Panc1 (cell line): Measurements from ENCODE around the gene KRTAP9-3.

Source experiments
- POLR2AphosphoS5 ChIP-seq: IDR thresholded peaks from 2 replicates; pipeline ENCODE4 v1.6.1; 2012; ENCODE audit warnings: mild to moderate bottlenecking, low read depth, low read length, moderate library complexity
- TF ChIP-seq, protein P1 (sequence below): fragments of 450-650 bp; IDR thresholded peaks from 2 replicates; pipeline ENCODE4 v1.5.1; 2017; ENCODE audit warnings: mild to moderate bottlenecking
- TF ChIP-seq, protein P2 (sequence below), 2 experiments: IDR thresholded peaks; 2 replicates each; pipeline ENCODE4 v1.6.1; 2011 to 2012; ENCODE audit warnings: low read depth in 2 of 2, control low read depth in 1 of 2, low read length in 1 of 2, mild to moderate bottlenecking in 1 of 2, moderate library complexity in 1 of 2; ENCODE audit not compliant: insufficient read depth in 1 of 2

DNA sequence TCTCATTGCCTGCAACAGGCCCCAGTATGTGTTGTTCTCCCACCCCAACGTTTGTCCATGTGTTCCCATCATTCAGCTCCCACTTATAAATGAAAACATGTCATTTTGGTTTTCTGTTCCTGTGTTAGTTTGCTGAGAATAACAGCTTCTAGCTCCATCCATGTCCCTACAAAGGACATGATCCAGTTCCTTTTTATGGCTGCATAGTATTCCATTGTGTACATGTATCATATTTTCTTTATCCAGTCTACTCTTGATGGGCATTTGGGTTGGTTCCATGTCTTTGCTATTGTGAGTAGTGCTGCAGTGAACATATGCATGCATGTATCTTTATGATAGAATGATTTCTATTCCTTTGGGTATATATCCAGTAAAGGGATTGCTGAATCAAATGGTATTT lies 16.6 kb upstream of the KRTAP9-3 start:
- TF ChIP-seq, protein P1, sequence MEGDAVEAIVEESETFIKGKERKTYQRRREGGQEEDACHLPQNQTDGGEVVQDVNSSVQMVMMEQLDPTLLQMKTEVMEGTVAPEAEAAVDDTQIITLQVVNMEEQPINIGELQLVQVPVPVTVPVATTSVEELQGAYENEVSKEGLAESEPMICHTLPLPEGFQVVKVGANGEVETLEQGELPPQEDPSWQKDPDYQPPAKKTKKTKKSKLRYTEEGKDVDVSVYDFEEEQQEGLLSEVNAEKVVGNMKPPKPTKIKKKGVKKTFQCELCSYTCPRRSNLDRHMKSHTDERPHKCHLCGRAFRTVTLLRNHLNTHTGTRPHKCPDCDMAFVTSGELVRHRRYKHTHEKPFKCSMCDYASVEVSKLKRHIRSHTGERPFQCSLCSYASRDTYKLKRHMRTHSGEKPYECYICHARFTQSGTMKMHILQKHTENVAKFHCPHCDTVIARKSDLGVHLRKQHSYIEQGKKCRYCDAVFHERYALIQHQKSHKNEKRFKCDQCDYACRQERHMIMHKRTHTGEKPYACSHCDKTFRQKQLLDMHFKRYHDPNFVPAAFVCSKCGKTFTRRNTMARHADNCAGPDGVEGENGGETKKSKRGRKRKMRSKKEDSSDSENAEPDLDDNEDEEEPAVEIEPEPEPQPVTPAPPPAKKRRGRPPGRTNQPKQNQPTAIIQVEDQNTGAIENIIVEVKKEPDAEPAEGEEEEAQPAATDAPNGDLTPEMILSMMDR = no peak
- no peak for TF ChIP-seq POLR2AphosphoS5
- TF ChIP-seq, protein P2, sequence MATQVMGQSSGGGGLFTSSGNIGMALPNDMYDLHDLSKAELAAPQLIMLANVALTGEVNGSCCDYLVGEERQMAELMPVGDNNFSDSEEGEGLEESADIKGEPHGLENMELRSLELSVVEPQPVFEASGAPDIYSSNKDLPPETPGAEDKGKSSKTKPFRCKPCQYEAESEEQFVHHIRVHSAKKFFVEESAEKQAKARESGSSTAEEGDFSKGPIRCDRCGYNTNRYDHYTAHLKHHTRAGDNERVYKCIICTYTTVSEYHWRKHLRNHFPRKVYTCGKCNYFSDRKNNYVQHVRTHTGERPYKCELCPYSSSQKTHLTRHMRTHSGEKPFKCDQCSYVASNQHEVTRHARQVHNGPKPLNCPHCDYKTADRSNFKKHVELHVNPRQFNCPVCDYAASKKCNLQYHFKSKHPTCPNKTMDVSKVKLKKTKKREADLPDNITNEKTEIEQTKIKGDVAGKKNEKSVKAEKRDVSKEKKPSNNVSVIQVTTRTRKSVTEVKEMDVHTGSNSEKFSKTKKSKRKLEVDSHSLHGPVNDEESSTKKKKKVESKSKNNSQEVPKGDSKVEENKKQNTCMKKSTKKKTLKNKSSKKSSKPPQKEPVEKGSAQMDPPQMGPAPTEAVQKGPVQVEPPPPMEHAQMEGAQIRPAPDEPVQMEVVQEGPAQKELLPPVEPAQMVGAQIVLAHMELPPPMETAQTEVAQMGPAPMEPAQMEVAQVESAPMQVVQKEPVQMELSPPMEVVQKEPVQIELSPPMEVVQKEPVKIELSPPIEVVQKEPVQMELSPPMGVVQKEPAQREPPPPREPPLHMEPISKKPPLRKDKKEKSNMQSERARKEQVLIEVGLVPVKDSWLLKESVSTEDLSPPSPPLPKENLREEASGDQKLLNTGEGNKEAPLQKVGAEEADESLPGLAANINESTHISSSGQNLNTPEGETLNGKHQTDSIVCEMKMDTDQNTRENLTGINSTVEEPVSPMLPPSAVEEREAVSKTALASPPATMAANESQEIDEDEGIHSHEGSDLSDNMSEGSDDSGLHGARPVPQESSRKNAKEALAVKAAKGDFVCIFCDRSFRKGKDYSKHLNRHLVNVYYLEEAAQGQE (IDR thresholded peaks at IDR 0.05; ENCODE audit: insufficient read depth in 1 of 2, low read depth in 2 of 2, low read length in 1 of 2) = no peak
